ENCODE measurements around the gene PLEKHB1.

Gene PLEKHB1

DNA sequence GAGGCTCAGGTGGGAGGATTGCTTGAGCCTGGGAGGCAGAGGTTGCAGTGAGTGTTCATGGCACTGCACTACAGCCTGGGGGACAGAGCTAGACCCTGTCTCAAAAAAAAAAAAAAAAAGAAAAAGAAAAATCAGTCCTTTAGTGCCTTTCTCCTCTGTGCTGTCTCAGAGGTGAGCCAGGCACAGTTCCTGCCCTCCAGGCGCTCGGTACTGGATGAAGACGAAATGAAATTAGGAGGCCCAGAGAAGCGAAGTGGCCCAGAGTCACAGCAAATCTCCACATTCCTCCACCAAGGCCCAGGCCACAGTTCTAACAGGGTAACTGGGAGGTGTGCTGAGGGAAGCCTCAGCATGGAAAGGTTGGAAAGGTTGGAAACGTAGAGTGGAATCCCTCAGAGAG lies 4.9 kb downstream of the PLEKHB1 start:
- Histone ChIP-seq H3K18ac (ENCODE audit: low read length) (no peak overlapping the region), H4K12ac (ENCODE audit: low read depth, low read length) (no peak overlapping the region), H3K9ac (ENCODE audit: low read length) (no peak overlapping the region), H3K4me1 (ENCODE audit: control insufficient read depth in 1 of 2, insufficient read depth in 2 of 2, low read length in 2 of 2) (peaks cover 4 to 5% of the 10 kb centered on the region in 2 experiments), H2AFZ (ENCODE audit: insufficient read depth, low read length, poor library complexity) (no peak overlapping the region), H2BK5ac (ENCODE audit: low read depth, low read length, poor library complexity) (no peak overlapping the region), H2BK12ac (ENCODE audit: low read length) (no peak overlapping the region), H3K4me3 (ENCODE audit: low read depth, low read length) (no peak overlapping the region), H3K79me1 (ENCODE audit: low read length) (no peaks in the 10 kb centered on the region), H4K8ac (ENCODE audit: low read depth, low read length) (no peak overlapping the region), H3K27me3 (ENCODE audit: insufficient read depth, low read length) (peaks cover 4% of the 10 kb centered on the region), H3K36me3 (ENCODE audit: control insufficient read depth in 1 of 2, insufficient read depth in 2 of 2, low read length in 2 of 2) (no peaks in the 10 kb centered on the region), H3K4ac (ENCODE audit: low read depth, low read length) (no peak overlapping the region), H3K27ac (ENCODE audit: low read depth, low read length) (no peak overlapping the region), H4K91ac (ENCODE audit: low read depth, low read length) (no peak overlapping the region), H3K14ac (ENCODE audit: low read length) (no peak overlapping the region), H2AK5ac (ENCODE audit: low read length) (no peak overlapping the region), H3K4me2 (ENCODE audit: low read length) (no peak overlapping the region), H3K23ac (ENCODE audit: low read length) (no peak overlapping the region), H3K9me3 (ENCODE audit: insufficient read depth, low read depth, low read length) (no peaks in the 10 kb centered on the region), H3K79me2 (ENCODE audit: control insufficient read depth, insufficient read depth, low read length, poor library complexity) (no peaks in the 10 kb centered on the region), H2BK120ac (ENCODE audit: insufficient read depth, low read length, poor library complexity) (no peak overlapping the region)
- no CpG with 5 or more reads among the region's 5 CpGs for WGBS (ENCODE audit: extremely low coverage, insufficient coverage, insufficient read length)
- DNase-seq = no peak

DNA sequence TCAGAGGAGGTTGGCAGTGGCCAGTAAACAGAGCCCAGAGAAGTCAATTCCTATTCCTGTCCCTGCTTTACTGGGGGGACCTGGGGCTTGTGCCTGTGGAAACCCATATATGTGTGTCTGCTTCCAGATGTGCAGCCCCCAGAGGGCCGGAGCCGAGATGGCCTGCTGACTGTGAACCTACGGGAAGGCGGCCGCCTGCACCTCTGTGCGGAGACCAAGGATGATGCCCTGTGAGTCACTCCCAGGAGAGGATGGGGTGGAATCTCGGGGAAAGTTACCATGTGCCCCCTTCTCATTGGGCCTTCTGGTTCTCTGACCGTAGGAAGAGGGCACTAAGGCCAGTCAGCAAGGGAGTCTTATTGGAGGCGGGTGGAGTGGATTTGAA lies 5.3 kb downstream of the PLEKHB1 start:
- Histone ChIP-seq H4K8ac (ENCODE audit: low read depth, low read length) (no peak overlapping the region), H3K9ac (ENCODE audit: low read length) (no peak overlapping the region), H2BK12ac (ENCODE audit: low read length) (no peak overlapping the region), H3K14ac (ENCODE audit: low read length) (no peak overlapping the region), H4K91ac (ENCODE audit: low read depth, low read length) (no peak overlapping the region), H3K4me3 (ENCODE audit: low read depth, low read length) (no peak overlapping the region), H3K79me1 (ENCODE audit: low read length) (no peaks in the 10 kb centered on the region), H2AK5ac (ENCODE audit: low read length) (no peak overlapping the region), H3K4me1 (ENCODE audit: control insufficient read depth in 1 of 2, insufficient read depth in 2 of 2, low read length in 2 of 2) (peaks cover 3 to 5% of the 10 kb centered on the region in 2 experiments), H3K18ac (ENCODE audit: low read length) (no peak overlapping the region), H3K9me3 (ENCODE audit: insufficient read depth, low read depth, low read length) (no peaks in the 10 kb centered on the region), H2BK5ac (ENCODE audit: low read depth, low read length, poor library complexity) (no peak overlapping the region), H2BK120ac (ENCODE audit: insufficient read depth, low read length, poor library complexity) (no peak overlapping the region), H3K79me2 (ENCODE audit: control insufficient read depth, insufficient read depth, low read length, poor library complexity) (no peaks in the 10 kb centered on the region), H3K23ac (ENCODE audit: low read length) (no peak overlapping the region), H4K12ac (ENCODE audit: low read depth, low read length) (no peak overlapping the region), H2AFZ (ENCODE audit: insufficient read depth, low read length, poor library complexity) (no peak overlapping the region), H3K27ac (ENCODE audit: low read depth, low read length) (no peak overlapping the region), H3K4ac (ENCODE audit: low read depth, low read length) (no peak overlapping the region), H3K4me2 (ENCODE audit: low read length) (no peak overlapping the region), H3K27me3 (ENCODE audit: insufficient read depth, low read length) (no peaks in the 10 kb centered on the region), H3K36me3 (ENCODE audit: control insufficient read depth in 1 of 2, insufficient read depth in 2 of 2, low read length in 2 of 2) (no peaks in the 10 kb centered on the region)
- no peak for DNase-seq
- WGBS (ENCODE audit: extremely low coverage, insufficient coverage, insufficient read length) = no CpG with 5 or more reads among the region's 9 CpGs

DNA sequence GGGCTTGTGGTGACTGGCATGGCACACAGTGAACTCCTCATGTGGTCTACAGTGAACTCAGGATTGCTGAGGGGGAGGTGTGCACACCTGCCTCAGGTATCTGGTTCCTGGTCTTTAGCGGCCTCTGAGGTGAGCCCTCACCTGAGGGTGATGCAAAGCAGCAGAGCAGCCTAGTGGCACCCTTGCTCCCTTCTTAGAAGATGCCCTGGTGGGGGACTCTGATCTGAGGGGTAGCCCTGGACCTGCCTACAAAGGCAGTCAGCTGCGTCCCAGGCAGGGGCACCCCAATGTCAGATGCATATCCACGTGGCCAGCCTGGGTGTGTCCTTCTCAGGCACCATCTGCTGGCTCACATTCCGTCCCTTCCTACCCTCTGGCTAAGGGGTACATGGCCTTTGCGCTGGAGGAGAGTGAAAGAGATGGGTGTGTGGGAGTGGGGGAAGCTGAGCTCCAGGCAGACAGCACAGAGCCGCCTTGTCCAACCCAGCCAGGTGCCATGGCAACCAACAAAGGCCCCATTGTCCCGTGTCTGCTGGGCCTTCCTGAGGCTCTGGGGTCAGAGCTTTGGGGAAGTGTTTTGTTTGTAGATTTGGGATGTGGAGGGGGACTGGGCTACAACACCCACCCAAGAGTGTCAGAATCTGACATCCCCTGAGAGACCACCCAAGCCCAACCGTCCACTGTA lies 5.8 kb downstream of the PLEKHB1 start:
- H4K91ac ChIP-seq (ENCODE audit: low read depth, low read length) = no peak overlapping the region
- no peak overlapping the region for H3K4me3 ChIP-seq (ENCODE audit: low read depth, low read length)
- WGBS (ENCODE audit: extremely low coverage, insufficient coverage, insufficient read length) = no CpG with 5 or more reads among the region's 8 CpGs
- no peak overlapping the region for H3K14ac ChIP-seq (ENCODE audit: low read length)
- no peak overlapping the region for H4K12ac ChIP-seq (ENCODE audit: low read depth, low read length)
- peaks cover 3 to 5% of the 10 kb centered on the region in 2 experiments for H3K4me1 ChIP-seq (ENCODE audit: control insufficient read depth in 1 of 2, insufficient read depth in 2 of 2, low read length in 2 of 2)
- H2BK5ac ChIP-seq (ENCODE audit: low read depth, low read length, poor library complexity) = no peak overlapping the region
- H2BK12ac ChIP-seq (ENCODE audit: low read length) = no peak overlapping the region
- H3K27ac ChIP-seq (ENCODE audit: low read depth, low read length) = no peak overlapping the region
- H3K23ac ChIP-seq (ENCODE audit: low read length) = no peak overlapping the region
- no peaks in the 10 kb centered on the region for H3K79me1 ChIP-seq (ENCODE audit: low read length)
- no peaks in the 10 kb centered on the region for H3K9me3 ChIP-seq (ENCODE audit: insufficient read depth, low read depth, low read length)
- H3K27me3 ChIP-seq (ENCODE audit: insufficient read depth, low read length) = no peaks in the 10 kb centered on the region
- no peak overlapping the region for H2BK120ac ChIP-seq (ENCODE audit: insufficient read depth, low read length, poor library complexity)
- no peak overlapping the region for H2AFZ ChIP-seq (ENCODE audit: insufficient read depth, low read length, poor library complexity)
- H4K8ac ChIP-seq (ENCODE audit: low read depth, low read length) = no peak overlapping the region
- no peak for DNase-seq
- H3K79me2 ChIP-seq (ENCODE audit: control insufficient read depth, insufficient read depth, low read length, poor library complexity) = no peaks in the 10 kb centered on the region
- no peaks in the 10 kb centered on the region for H3K36me3 ChIP-seq (ENCODE audit: control insufficient read depth in 1 of 2, insufficient read depth in 2 of 2, low read length in 2 of 2)
- H3K4ac ChIP-seq (ENCODE audit: low read depth, low read length) = no peak overlapping the region
- no peak overlapping the region for H3K18ac ChIP-seq (ENCODE audit: low read length)
- no peak overlapping the region for H3K9ac ChIP-seq (ENCODE audit: low read length)
- H2AK5ac ChIP-seq (ENCODE audit: low read length) = no peak overlapping the region
- H3K4me2 ChIP-seq (ENCODE audit: low read length) = no peak overlapping the region

DNA sequence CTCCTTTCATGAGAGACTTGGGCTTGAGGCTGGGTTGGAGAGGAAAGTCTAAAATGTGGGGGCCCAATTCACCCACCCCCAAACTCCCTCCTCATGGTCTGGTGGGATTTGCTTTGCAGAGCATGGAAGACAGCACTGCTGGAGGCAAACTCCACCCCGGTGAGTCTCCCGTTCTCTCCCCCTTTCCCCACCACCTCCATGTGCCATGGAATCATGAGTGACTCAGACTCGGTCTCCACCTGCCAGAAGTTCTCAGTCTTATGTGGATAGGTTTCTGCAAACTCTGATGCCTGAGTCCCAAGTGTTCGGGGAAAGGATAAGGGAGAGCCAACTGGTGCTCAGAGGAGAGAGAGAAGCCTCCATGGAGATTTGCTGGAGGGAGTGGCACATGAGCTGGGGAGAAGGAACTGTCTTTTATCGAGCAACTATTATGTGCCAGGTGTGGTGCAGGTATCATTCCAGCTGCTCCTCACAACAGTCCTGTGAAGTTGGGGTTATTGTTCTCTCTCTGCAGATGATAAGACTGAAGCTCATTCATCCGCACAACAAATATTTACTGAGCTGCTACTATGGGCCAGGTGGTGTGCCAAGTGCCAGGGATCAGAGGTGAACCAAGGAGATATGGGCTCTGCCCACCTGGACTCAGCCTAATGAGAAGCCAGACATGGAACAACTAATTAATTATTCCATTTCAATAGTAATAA lies 6.6 kb downstream of the PLEKHB1 start:
- no peak for DNase-seq
- Histone ChIP-seq H4K12ac (ENCODE audit: low read depth, low read length) (no peak overlapping the region), H3K4me2 (ENCODE audit: low read length) (no peak overlapping the region), H2BK12ac (ENCODE audit: low read length) (no peak overlapping the region), H2AFZ (ENCODE audit: insufficient read depth, low read length, poor library complexity) (no peak overlapping the region), H3K9me3 (ENCODE audit: insufficient read depth, low read depth, low read length) (no peaks in the 10 kb centered on the region), H3K18ac (ENCODE audit: low read length) (no peak overlapping the region), H3K79me2 (ENCODE audit: control insufficient read depth, insufficient read depth, low read length, poor library complexity) (no peaks in the 10 kb centered on the region), H3K79me1 (ENCODE audit: low read length) (no peaks in the 10 kb centered on the region), H3K27ac (ENCODE audit: low read depth, low read length) (no peak overlapping the region), H2BK5ac (ENCODE audit: low read depth, low read length, poor library complexity) (no peak overlapping the region), H3K9ac (ENCODE audit: low read length) (no peak overlapping the region), H2BK120ac (ENCODE audit: insufficient read depth, low read length, poor library complexity) (no peak overlapping the region), H3K4ac (ENCODE audit: low read depth, low read length) (no peak overlapping the region), H4K91ac (ENCODE audit: low read depth, low read length) (no peak overlapping the region), H3K36me3 (ENCODE audit: control insufficient read depth in 1 of 2, insufficient read depth in 2 of 2, low read length in 2 of 2) (no peaks in the 10 kb centered on the region), H3K23ac (ENCODE audit: low read length) (no peak overlapping the region), H3K4me3 (ENCODE audit: low read depth, low read length) (no peak overlapping the region), H4K8ac (ENCODE audit: low read depth, low read length) (no peak overlapping the region), H3K4me1 (ENCODE audit: control insufficient read depth in 1 of 2, insufficient read depth in 2 of 2, low read length in 2 of 2) (peaks cover 3 to 5% of the 10 kb centered on the region in 2 experiments), H2AK5ac (ENCODE audit: low read length) (no peak overlapping the region), H3K27me3 (ENCODE audit: insufficient read depth, low read length) (no peaks in the 10 kb centered on the region), H3K14ac (ENCODE audit: low read length) (no peak overlapping the region)
- no CpG with 5 or more reads among the region's 6 CpGs for WGBS (ENCODE audit: extremely low coverage, insufficient coverage, insufficient read length)
